Mucosa of rectum (tissue), 2 donors: ENCODE data around the gene RBBP8NL.
A peak's percentile ranks its signal among the peaks of the same experiment; 100 is the strongest.

Source experiments
- H3K27ac ChIP-seq, 2 donors: one replicate each; pipeline ENCODE4 v1.7.0; 2013; ENCODE audit warnings: inconsistent platforms in 2 of 2, low read depth in 2 of 2, low read length in 2 of 2
- H3K27me3 ChIP-seq, 2 donors: one replicate each; pipeline ENCODE4 v1.7.0; 2013; ENCODE audit warnings: low read length in 2 of 2; ENCODE audit not compliant: control insufficient read depth in 2 of 2, insufficient read depth in 2 of 2
- H3K36me3 ChIP-seq, 2 donors: one replicate each; pipeline ENCODE4 v1.7.0; 2013; ENCODE audit warnings: low read length in 2 of 2; ENCODE audit not compliant: control insufficient read depth in 2 of 2, insufficient read depth in 2 of 2
- H3K4me1 ChIP-seq, 2 donors: one replicate each; pipeline ENCODE4 v1.7.0; 2013; ENCODE audit warnings: low read length in 2 of 2, mild to moderate bottlenecking in 1 of 2; ENCODE audit not compliant: control insufficient read depth in 2 of 2, insufficient read depth in 2 of 2
- H3K4me3 ChIP-seq, 2 donors: one replicate each; pipeline ENCODE4 v1.7.0; 2013; ENCODE audit warnings: low read length in 2 of 2
- H3K9ac ChIP-seq, 2 donors: one replicate each; pipeline ENCODE4 v1.7.0; 2013; ENCODE audit warnings: low read length in 2 of 2, low read depth in 1 of 2, mild to moderate bottlenecking in 1 of 2
- H3K9me3 ChIP-seq, 2 donors: one replicate each; pipeline ENCODE4 v1.7.0; 2013; ENCODE audit warnings: low read length in 2 of 2; ENCODE audit not compliant: control insufficient read depth in 2 of 2
- donor health status: healthy.
- donor health status: Normal muscosa, but diverticular disease.

RBBP8NL gene

DNA sequence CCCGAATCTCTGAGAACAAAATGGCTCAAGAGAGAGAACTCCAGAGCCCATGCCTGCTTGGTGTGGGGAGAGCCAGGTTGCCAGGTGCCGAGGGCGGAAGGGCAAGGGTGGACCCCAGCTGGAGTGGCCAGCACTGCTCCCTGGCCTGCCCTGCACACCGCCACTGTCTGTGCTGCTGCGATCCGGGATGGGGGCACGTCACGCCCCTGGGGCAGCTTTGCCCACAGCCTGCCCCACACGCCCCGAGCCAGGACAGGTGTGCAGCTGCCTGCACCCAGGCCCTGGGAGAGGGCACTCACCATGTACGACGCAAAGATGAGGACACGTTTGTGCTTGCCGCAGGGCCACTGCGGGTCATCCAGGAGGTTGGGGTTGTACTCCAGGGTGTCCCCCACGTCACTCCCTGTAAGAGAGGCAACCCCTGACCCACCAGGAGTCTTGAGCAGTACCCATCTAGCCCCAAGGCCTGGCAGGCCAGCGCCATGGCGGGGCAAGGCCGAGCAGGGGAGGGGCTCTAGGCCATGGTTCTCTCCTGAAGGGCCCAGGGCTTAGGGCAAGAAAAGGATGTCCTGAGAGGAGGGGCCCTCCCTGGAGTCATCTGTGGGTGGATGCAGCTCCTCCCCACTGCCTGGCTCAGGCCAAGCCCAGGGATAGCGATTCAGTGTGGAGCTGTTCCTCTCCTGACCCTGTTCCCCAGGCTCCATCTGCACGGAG, 34.6 kb downstream of the RBBP8NL start:
- Histone ChIP-seq H3K9me3 (no peaks in the 10 kb centered on the region), H3K4me1 (peaks cover 4 to 11% of the 10 kb centered on the region in 2 donors), H3K27me3 (no peaks in the 10 kb centered on the region), H3K4me3 (no peak overlapping the region), H3K27ac (no peak overlapping the region), H3K9ac (no peak overlapping the region), H3K36me3 (peaks cover 13 to 40% of the 10 kb centered on the region in 2 donors)

DNA sequence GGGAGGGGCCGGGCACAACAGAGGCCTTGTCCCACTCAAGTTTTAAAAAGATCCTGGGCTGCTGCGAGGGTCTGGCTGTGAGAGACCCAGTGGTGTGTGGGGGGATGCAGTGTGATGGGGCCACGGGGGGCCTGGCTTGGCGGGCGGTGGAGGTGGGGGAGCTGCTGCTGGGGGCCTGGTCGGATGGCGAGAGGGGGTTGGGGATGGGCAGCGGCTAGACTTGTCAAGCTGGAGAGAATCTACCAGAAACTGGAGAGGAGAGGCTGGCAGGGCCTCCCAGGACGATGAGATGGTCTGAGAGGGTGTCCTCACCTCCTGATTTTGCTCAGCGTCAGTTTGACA, 35.3 kb downstream of the RBBP8NL start:
- H3K9ac ChIP-seq: no peak overlapping the region
- no peak overlapping the region for H3K4me3 ChIP-seq
- H3K9me3 ChIP-seq: no peaks in the 10 kb centered on the region
- H3K27me3 ChIP-seq: no peaks in the 10 kb centered on the region
- H3K4me1 ChIP-seq: peaks cover 10 to 16% of the 10 kb centered on the region in 2 donors
- H3K36me3 ChIP-seq: peaks cover 13 to 40% of the 10 kb centered on the region in 2 donors
- H3K27ac ChIP-seq: no peak overlapping the region

DNA sequence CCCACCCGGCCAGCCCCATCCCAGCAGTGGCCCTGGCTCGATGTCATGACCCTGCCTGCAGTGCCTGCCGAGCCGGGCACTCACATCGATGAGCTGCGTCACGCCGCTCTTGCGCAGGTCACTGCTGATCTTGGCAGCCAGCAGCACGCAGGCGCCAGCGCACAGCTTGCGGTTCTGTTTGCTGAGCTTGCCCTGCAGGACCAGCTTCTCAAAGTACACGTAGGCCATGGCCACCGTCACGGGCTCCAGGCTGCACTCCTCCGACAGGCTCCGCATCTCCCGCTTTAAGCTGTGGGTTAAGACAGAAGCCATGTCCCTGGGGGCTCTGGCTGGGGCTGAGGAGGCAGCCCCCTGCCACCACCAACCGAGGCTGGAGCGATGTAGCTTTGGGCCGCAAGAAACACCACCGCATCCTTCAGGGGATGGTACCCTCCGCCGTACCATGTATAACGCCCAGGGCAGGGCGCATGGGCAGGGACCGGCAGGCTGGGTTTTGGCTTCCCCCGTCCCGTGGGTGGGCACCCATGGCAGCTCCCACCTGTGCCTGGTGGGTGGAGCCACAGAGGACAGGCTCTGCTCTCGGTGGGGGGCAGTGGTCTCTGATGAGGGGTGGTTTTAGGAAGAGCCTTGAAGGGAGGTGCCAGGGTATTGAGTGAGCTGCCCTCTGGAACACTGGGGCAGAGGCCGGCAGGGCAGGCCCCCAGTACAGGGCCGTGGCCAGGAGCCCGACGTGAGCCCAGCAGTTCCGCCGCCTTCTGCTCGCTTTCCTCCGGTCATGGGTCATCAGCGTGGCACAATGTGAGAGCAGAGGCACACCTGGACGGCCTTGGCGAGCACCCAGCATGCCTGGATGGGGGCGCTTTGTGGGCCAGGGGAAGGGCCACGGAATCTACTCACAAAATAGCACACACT, 35.9 kb downstream of the RBBP8NL start:
- no peak overlapping the region for H3K27ac ChIP-seq
- H3K9me3 ChIP-seq: no peaks in the 10 kb centered on the region
- H3K27me3 ChIP-seq: no peaks in the 10 kb centered on the region
- H3K36me3 ChIP-seq: peaks cover 13 to 40% of the 10 kb centered on the region in 2 donors
- no peak overlapping the region for H3K9ac ChIP-seq
- peaks cover 10 to 16% of the 10 kb centered on the region in 2 donors for H3K4me1 ChIP-seq
- no peak overlapping the region for H3K4me3 ChIP-seq

DNA sequence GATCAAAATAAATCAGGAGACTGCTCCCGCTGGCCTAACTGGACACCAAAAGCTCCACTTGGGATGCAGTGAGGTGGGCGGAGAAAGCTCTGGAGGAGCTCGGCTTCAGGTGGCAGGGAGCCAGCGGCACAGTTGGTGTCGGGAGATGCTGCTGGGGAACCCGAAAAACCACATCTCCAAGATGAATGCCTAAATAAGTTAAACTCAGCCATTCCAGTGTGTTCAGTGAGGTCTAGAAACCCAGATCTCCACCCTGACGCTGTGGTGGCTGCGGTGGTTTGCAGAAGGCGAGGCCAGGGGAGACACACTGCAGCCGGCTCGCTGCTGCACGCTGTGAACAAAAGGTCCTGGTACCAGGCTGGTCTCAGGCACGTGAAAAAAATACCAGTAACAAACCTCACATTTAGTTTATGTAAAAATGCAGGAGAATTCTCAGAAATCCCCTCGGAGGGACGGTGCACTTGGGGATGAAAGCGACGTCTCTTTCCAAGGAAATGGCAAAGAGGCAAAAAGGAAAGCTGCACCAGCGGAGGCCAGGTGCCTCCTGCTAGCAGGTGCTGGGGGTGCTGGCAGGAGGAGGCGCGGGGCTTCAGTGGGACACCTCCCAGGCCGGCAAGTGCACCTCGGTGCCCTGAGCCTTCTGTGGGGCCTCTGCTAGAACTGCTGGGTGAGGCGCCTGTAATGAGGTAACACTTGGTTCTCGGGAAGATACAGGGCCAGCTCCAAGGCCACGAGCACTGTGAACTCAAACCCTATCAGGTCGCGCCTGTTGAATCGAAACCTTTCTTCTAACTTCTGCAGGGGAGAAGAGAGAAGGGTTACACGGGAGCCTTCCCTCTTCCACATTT, 36.8 kb downstream of the RBBP8NL start:
- Histone ChIP-seq H3K27me3 (no peaks in the 10 kb centered on the region), H3K4me1 (peaks cover 12 to 24% of the 10 kb centered on the region in 2 donors), H3K4me3 (no peak overlapping the region), H3K9ac (no peak overlapping the region), H3K36me3 (peaks cover 13 to 40% of the 10 kb centered on the region in 2 donors), H3K27ac (no peak overlapping the region), H3K9me3 (no peaks in the 10 kb centered on the region)

DNA sequence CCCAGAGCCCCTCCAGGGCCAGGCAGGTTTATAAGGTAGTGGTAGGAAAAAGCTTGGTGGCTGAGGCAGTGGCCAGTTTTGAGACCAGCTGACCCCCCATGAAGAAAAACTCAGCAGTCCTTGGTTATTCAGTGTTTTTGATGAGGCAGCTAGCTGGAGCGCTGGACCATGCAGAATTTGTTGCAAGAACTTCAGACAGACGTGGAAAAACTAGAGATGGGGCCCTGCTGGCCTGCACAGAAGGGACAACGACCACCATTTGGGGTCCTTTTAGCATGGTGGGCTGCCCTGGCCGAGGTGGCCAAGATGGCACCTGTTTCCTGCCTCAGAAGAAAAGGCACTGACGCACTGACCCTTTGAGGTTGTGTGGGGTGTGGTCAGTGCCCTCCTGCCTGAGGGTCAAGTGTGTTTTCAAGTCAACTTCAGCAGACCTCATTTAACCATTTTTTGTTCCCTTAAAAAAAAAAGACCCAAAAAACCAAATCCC, 37.7 kb downstream of the RBBP8NL start:
- Histone ChIP-seq H3K9ac (no peak overlapping the region), H3K27me3 (no peaks in the 10 kb centered on the region), H3K27ac (no peak overlapping the region), H3K9me3 (no peaks in the 10 kb centered on the region), H3K4me1 (peaks cover 16 to 25% of the 10 kb centered on the region in 2 donors), H3K4me3 (no peak overlapping the region), H3K36me3 (peaks cover 13 to 40% of the 10 kb centered on the region in 2 donors)

DNA sequence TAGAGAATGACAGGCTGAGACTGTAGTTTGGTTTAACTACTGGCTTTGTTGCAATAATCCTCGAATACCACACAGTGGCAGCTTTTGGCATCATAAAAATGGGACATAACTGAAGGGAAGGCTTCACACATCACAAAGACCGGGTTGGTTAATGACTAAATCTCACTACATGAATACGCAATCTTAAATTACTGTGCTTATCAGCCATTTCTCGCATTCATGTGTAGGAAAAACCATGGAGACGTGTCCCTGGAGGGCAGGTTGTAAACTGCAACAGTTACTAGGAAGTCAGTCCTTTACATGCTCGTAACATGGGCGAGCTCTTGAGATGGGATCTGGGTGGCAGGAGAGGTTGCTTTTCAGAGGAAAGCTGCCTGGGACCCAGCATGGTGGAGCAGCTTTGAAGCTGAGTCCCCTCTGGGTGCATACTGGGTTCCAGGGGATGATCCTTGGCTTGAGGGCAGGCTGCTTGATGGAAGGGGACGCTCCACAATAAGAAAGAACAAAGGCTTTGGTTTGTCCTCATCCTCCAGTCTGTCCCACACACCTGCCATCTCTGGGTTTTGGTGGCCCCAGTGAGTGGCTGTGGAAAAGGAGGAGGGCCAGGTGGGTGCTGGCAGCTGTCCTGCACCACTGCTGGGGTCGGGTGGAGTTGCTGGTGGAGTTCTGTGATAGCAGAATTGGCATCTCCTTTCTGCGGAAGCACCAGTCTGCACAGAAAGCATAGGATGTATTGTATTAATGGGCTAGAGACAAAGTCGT, 38.3 kb downstream of the RBBP8NL start:
- Histone ChIP-seq H3K27me3 (no peaks in the 10 kb centered on the region), H3K4me1 (peaks cover 16 to 25% of the 10 kb centered on the region in 2 donors), H3K36me3 (peaks cover 13 to 37% of the 10 kb centered on the region in 2 donors), H3K9me3 (no peaks in the 10 kb centered on the region), H3K4me3 (no peak overlapping the region), H3K9ac (no peak overlapping the region), H3K27ac (no peak overlapping the region)

DNA sequence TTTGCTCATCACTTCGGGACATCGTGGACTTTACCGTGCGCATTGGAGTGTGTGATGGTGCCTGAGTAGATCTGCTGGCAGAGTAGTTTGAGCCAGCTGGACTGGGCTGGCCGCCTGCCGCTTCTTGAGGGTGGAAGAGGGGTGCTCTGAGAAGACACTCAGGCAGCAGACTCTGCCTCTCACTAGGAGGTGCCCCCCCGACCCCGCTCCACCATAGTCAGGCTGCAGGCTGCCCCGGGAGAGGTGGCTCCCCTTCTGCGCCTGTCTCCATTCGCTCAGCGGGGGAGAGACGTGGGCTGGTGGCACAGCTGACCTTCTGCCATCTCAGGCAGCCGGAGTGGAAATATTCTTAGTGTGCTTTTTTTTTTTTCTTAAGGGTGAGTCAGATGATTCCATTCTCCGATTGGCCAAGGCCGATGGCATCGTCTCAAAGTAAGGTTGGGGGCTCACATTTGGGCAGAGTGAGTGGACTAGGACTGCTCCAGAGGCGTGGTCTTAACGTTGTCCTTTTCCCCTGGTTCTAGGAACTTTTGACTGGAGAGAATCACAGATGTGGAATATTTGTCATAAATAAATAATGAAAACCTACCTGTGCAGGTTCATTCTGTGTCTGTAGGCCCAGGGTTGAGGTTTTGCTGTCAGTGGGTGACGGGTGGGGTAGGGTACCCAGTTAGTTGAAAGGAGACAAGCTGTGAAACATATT, 39.3 kb downstream of the RBBP8NL start:
- Histone ChIP-seq H3K4me3 (peak overlapping the region; percentile 95 to 97), H3K27me3 (no peaks in the 10 kb centered on the region), H3K36me3 (peaks cover 13 to 30% of the 10 kb centered on the region in 2 donors), H3K4me1 (peaks cover 16 to 25% of the 10 kb centered on the region in 2 donors), H3K9ac (peak overlapping the region; percentile 85 to 86), H3K27ac (peak overlapping the region in 1 of 2 donors; percentile 89), H3K9me3 (no peaks in the 10 kb centered on the region)

DNA sequence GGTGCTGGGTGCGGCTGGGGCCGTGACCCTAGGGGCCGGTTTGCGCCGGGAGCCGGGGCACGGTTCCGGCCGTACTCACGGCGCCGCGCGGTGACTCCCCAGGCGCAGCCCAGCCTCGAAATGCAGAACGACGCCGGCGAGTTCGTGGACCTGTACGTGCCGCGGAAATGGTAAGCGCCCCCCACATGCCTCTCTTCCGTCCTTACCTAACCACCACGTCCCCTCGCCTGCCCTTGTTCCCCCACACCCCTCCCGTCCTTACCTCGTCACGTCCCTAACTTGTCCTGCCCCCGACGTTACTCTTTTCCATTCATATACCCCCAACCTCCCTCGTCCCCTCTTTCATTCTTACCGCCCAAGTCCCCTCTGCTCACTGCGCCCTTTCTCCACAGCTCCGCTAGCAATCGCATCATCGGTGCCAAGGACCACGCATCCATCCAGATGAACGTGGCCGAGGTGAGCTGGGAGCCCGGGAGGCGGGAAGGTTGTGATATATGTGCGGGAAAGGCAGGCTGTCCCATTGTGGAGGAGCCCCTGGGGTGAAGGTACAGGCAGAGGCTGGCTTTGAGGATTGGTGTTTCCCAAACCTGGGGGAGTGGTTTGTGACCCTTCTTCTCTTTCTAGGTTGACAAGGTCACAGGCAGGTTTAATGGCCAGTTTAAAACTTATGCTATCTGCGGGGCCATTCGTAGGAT, 40.0 kb downstream of the RBBP8NL start:
- peaks cover 13 to 24% of the 10 kb centered on the region in 2 donors for H3K36me3 ChIP-seq
- H3K9ac ChIP-seq: peak overlapping the region; percentile 85 to 86
- no peaks in the 10 kb centered on the region for H3K9me3 ChIP-seq
- peak overlapping the region; percentile 83 to 89 for H3K27ac ChIP-seq
- H3K4me3 ChIP-seq: peak overlapping the region; percentile 95 to 97
- H3K4me1 ChIP-seq: peaks cover 16 to 25% of the 10 kb centered on the region in 2 donors
- H3K27me3 ChIP-seq: no peaks in the 10 kb centered on the region
